Caco-2 (cell line): ENCODE measurements around the gene GADL1. TPM values are rescaled to one million over a fixed set of nuclear protein-coding genes. Genes with fewer than 3 reads are reported as not detected.
A peak's percentile ranks its signal among the peaks of the same experiment; 100 is the strongest.

Source experiments
- BruUV-seq: library from RNA; stranded (reverse); fragments of 400-500 nt; replicated peaks from 2 replicates; lab custom pipeline; 2021; lab: Mats Ljungman, UMichigan
- CTCF ChIA-PET: fragments of 300-600 bp; sonication (Branson Sonifier 250); formaldehyde crosslinking; loops from one replicate; lab custom pipeline; 2022; ENCODE audit warnings: antibody characterized with exemption; lab: Charles Lee
- POLR2A ChIA-PET: fragments of 300-600 bp; sonication (Branson Sonifier 250); formaldehyde crosslinking; loops from one replicate; lab custom pipeline; 2022; ENCODE audit warnings: antibody characterized with exemption; lab: Charles Lee
- DNase-seq, 2 experiments: peaks; one replicate each; pipeline versions ENCODE4 v3.0.0 to v3.0.0-alpha.2; 2020 to 2022
- H3K27me3 ChIP-seq: replicated peaks from 2 replicates; pipeline ENCODE4 v1.6.0; 2011; ENCODE audit warnings: low read length; ENCODE audit not compliant: control insufficient read depth, insufficient read depth
- H3K36me3 ChIP-seq: 2 replicates; pipeline ENCODE4 v1.5.1; 2011; ENCODE audit warnings: low read length; ENCODE audit not compliant: control insufficient read depth, insufficient read depth
- H3K4me1 ChIP-seq: fragments of 250-450 bp; sonication (Bioruptor Pico); 2 replicates; pipeline ENCODE4 v1.5.1; 2020; ENCODE audit warnings: mild to moderate bottlenecking
- H3K4me3 ChIP-seq: 2 replicates; pipeline ENCODE4 v1.5.1; 2011; ENCODE audit warnings: low read depth, mild to moderate bottlenecking, control low read depth, low read length
- H3K9me3 ChIP-seq: fragments of 250-450 bp; sonication (Bioruptor Pico); 2 replicates; pipeline ENCODE4 v1.5.1; 2020; ENCODE audit warnings: mild to moderate bottlenecking, moderate library complexity
- H3K27ac Mint-ChIP-seq: one replicate; pipeline ENCODE4 v1.8.0; 2022; ENCODE audit warnings: mixed read lengths; ENCODE audit not compliant: unreplicated experiment
- H3K27me3 Mint-ChIP-seq: one replicate; pipeline ENCODE4 v1.8.0; 2022; ENCODE audit warnings: mixed read lengths; ENCODE audit not compliant: insufficient read depth, unreplicated experiment
- H3K36me3 Mint-ChIP-seq: one replicate; pipeline ENCODE4 v1.8.0; 2022; ENCODE audit warnings: mild to moderate bottlenecking, mixed read lengths; ENCODE audit not compliant: insufficient read depth, unreplicated experiment
- H3K4me1 Mint-ChIP-seq: one replicate; pipeline ENCODE4 v1.8.0; 2022; ENCODE audit warnings: low read depth, mixed read lengths; ENCODE audit not compliant: unreplicated experiment
- H3K4me3 Mint-ChIP-seq: one replicate; pipeline ENCODE4 v1.8.0; 2022; ENCODE audit warnings: mild to moderate bottlenecking, moderate library complexity, mixed read lengths; ENCODE audit not compliant: unreplicated experiment
- H3K9me3 Mint-ChIP-seq: one replicate; pipeline ENCODE4 v1.8.0; 2022; ENCODE audit warnings: mixed read lengths; ENCODE audit not compliant: unreplicated experiment
- intact Hi-C: fragments of 100-400 bp; cut with micrococcal nuclease; formaldehyde crosslinking; loops from one replicate; pipeline ENCODE4 v1.10.0; 2022; ENCODE audit not compliant: unreplicated experiment
- total RNA-seq: library from RNA; stranded (reverse); gene quantifications from 2 replicates; pipeline ENCODE4 v1.2.3, GENCODE V29; 2022
- TF ChIP-seq, protein P1 (sequence below), 2 experiments: fragments of 200-600 bp in 1 of 2; IDR thresholded peaks; 1 replicate in 1 of 2; 2 replicates in 1 of 2; pipeline versions ENCODE4 v1.5.1 to v1.8.0; 2011 to 2022; ENCODE audit warnings: antibody characterized with exemption in 1 of 2, control low read depth in 1 of 2, inconsistent platforms in 1 of 2, low read depth in 1 of 2, low read length in 1 of 2, mild to moderate bottlenecking in 1 of 2, moderate library complexity in 1 of 2; ENCODE audit not compliant: insufficient read depth in 1 of 2, severe bottlenecking in 1 of 2, unreplicated experiment in 1 of 2

Gene GADL1
- total RNA-seq, 1 experiment from 2014 or later: 6.2 TPM

DNA sequence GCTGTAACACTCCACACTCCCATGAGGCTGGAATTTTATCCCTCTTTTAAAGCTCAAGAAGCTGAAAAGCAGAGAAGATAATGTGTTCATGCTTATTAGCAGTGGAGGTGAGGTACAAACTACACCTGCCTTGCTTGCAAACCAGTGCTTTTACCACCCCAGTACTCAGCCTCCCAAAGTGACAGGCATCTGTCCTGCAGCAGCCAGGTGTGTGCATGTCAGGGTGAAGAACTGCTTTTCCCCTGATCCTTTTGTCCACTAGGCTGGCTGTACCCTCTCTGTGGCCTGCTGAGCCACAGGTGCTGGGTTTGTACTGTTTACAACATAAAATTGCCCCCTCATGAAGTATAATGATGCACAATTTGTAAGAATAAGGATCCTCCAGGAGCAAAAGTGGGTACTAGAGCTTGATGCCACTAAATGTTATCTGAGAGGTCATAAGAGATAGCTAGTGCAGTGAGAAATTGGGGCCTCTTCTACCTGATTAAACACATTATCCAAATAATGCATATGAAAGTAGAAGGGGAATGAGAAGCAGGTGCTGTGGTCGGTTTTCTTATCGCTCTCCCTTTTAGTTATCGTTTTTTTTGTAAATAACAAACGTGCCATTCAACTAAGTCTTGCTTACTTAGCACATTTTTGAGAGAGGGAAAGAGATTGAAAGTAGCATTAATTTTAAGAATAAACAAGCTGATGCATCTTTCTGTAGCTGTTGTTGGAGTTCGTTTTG, 39.2 kb upstream of the GADL1 start:
- Histone ChIP-seq H3K27me3 (no peaks in the 10 kb centered on the region), H3K4me1 (peaks cover 15% of the 10 kb centered on the region), H3K4me3 (no peak overlapping the region), H3K36me3 (no peaks in the 10 kb centered on the region), H3K9me3 (no peaks in the 10 kb centered on the region)
- DNase-seq: peak in 1 of 2 experiments; percentile 5
- Mint-ChIP-seq H3K4me1 (peaks cover 11% of the 10 kb centered on the region), H3K27ac (peak overlapping the region; percentile 42), H3K27me3 (no peaks in the 10 kb centered on the region), H3K9me3 (peaks cover 23% of the 10 kb centered on the region), H3K36me3 (no peaks in the 10 kb centered on the region), H3K4me3 (peak overlapping the region; percentile 17)
- CTCF ChIA-PET: interaction anchor here (0.7 to 1.4 kb wide), 8 partner anchors 19 to 1668 kb away, joined by 3 to 8 read pairs (median 4); no protein-coding TSS in a partner anchor
- BruUV-seq: no TSS peak
- POLR2A ChIA-PET: no interaction called here
- TF ChIP-seq, protein P1, sequence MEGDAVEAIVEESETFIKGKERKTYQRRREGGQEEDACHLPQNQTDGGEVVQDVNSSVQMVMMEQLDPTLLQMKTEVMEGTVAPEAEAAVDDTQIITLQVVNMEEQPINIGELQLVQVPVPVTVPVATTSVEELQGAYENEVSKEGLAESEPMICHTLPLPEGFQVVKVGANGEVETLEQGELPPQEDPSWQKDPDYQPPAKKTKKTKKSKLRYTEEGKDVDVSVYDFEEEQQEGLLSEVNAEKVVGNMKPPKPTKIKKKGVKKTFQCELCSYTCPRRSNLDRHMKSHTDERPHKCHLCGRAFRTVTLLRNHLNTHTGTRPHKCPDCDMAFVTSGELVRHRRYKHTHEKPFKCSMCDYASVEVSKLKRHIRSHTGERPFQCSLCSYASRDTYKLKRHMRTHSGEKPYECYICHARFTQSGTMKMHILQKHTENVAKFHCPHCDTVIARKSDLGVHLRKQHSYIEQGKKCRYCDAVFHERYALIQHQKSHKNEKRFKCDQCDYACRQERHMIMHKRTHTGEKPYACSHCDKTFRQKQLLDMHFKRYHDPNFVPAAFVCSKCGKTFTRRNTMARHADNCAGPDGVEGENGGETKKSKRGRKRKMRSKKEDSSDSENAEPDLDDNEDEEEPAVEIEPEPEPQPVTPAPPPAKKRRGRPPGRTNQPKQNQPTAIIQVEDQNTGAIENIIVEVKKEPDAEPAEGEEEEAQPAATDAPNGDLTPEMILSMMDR (IDR thresholded peaks at IDR 0.05; ENCODE audit: insufficient read depth in 1 of 2, low read depth in 1 of 2, low read length in 1 of 2, severe bottlenecking in 1 of 2, unreplicated experiment in 1 of 2): no peak
- intact Hi-C loops: loop anchor here (1.0 to 10.0 kb wide), 5 partner anchors 28 to 601 kb away; partner anchors contain the start of gene STT3B

DNA sequence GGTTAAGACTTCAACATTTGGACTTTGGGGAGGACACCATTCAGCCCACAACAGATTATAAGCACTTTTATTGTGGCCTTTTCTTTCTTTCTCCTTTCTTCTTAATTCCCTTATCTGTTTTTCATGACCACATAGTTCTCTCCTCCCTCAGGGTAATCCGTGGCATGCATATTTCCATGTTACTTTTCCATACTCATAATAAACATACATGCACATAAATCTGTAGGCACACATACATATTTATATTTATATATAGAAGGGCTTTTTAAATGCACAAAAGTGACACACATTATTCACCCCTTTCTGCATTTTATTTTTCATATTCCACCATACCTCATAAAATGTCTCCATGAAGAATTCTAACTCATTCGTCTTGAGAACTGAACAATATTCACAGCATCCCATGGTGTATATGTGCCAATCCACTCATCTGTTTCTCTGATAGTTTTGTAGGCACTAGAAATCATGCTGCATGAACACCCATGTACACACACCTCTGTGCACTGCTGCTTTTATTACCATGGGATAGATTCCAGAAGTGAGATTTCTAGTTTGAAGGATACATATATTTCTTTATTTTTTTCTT, 38.1 kb upstream of the GADL1 start:
- no TSS peak for BruUV-seq
- POLR2A ChIA-PET: no interaction called here
- intact Hi-C loops: loop anchor here (10.0 kb wide), 1 partner anchor 602 kb away; the partner anchor contains the start of gene STT3B
- H3K4me3 Mint-ChIP-seq: no peak overlapping the region
- peaks cover 13% of the 10 kb centered on the region for H3K9me3 Mint-ChIP-seq
- H3K27ac Mint-ChIP-seq: no peak overlapping the region
- peaks cover 11% of the 10 kb centered on the region for H3K4me1 Mint-ChIP-seq
- Histone ChIP-seq H3K4me3 (no peak overlapping the region), H3K9me3 (no peaks in the 10 kb centered on the region), H3K4me1 (peaks cover 15% of the 10 kb centered on the region), H3K27me3 (no peaks in the 10 kb centered on the region), H3K36me3 (no peaks in the 10 kb centered on the region)
- H3K36me3 Mint-ChIP-seq: no peaks in the 10 kb centered on the region
- no peaks in the 10 kb centered on the region for H3K27me3 Mint-ChIP-seq
- CTCF ChIA-PET: no interaction called here
- no peak for DNase-seq
- TF ChIP-seq, protein P1 (IDR thresholded peaks at IDR 0.05; ENCODE audit: insufficient read depth in 1 of 2, low read depth in 1 of 2, low read length in 1 of 2, severe bottlenecking in 1 of 2, unreplicated experiment in 1 of 2): no peak

DNA sequence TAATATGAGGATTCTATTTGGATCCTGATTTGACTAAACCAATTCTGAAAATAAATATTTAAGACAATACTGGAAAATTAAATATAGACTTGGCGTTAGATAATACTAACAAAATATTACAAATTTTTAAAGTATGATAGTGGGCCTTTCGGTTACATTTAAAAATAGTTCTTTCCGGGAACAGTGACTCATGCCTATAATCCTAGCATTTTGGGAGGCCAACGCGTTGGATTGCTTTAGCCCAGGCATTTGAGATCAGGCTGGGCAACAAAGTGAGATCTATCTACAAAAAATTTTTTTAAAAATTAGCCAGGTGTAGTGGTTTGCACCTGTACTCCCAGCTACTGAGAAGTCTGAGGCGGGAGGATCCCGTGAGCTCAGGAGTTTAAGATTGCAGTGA, 30.3 kb upstream of the GADL1 start:
- BruUV-seq: no TSS peak
- Mint-ChIP-seq H3K27me3 (no peaks in the 10 kb centered on the region), H3K36me3 (no peaks in the 10 kb centered on the region), H3K27ac (no peak overlapping the region), H3K4me1 (peaks cover 4% of the 10 kb centered on the region), H3K9me3 (no peaks in the 10 kb centered on the region), H3K4me3 (no peak overlapping the region)
- ChIA-PET POLR2A (no interaction called here), CTCF (no interaction called here)
- H3K36me3 ChIP-seq: no peaks in the 10 kb centered on the region
- H3K9me3 ChIP-seq: no peaks in the 10 kb centered on the region
- DNase-seq: no peak
- TF ChIP-seq, protein P1 (IDR thresholded peaks at IDR 0.05; ENCODE audit: insufficient read depth in 1 of 2, low read depth in 1 of 2, low read length in 1 of 2, severe bottlenecking in 1 of 2, unreplicated experiment in 1 of 2): no peak
- H3K4me1 ChIP-seq: no peaks in the 10 kb centered on the region
- H3K27me3 ChIP-seq: no peaks in the 10 kb centered on the region
- H3K4me3 ChIP-seq: no peak overlapping the region
- intact Hi-C loops: no loop called here
